WTC11 (cell line): ENCODE measurements around the gene WBP2NL. TPM values are rescaled to one million over a fixed set of nuclear protein-coding genes. Genes with fewer than 3 reads are reported as not detected.

Experiments used
- ATAC-seq: fragments of 200-7000 bp; cut with Tn5 transposase; 2 replicates; pipeline ENCODE4 v1.10.0; 2021; ENCODE audit warnings: mild to moderate bottlenecking, moderate library complexity
- CTCF ChIA-PET: fragments of 300-600 bp; sonication (Branson Sonifier 250); formaldehyde crosslinking; loops from one replicate; lab custom pipeline; 2021; ENCODE audit warnings: antibody characterized with exemption; lab: Charles Lee
- POLR2A ChIA-PET: fragments of 350-600 bp; sonication (Branson Sonifier 250); formaldehyde crosslinking; loops from one replicate; lab custom pipeline; 2021; ENCODE audit warnings: antibody characterized with exemption; lab: Charles Lee
- DNase-seq: peaks from one replicate; pipeline ENCODE4 v3.0.0; 2021; ENCODE audit warnings: low spot score
- H3K27ac Mint-ChIP-seq: 2 replicates; pipeline ENCODE4 v1.8.0; 2021; ENCODE audit warnings: mixed read lengths
- H3K27me3 Mint-ChIP-seq: 2 replicates; pipeline ENCODE4 v1.8.0; 2021; ENCODE audit warnings: low read depth, mild to moderate bottlenecking, moderate library complexity, mixed read lengths
- H3K36me3 Mint-ChIP-seq: 2 replicates; pipeline ENCODE4 v1.8.0; 2021; ENCODE audit warnings: mixed read lengths
- H3K4me1 Mint-ChIP-seq: 2 replicates; pipeline ENCODE4 v1.8.0; 2022; ENCODE audit warnings: mixed read lengths
- H3K4me3 Mint-ChIP-seq: 2 replicates; pipeline ENCODE4 v1.8.0; 2021; ENCODE audit warnings: mild to moderate bottlenecking, moderate library complexity, mixed read lengths
- H3K9me3 Mint-ChIP-seq: 2 replicates; pipeline ENCODE4 v1.8.0; 2021; ENCODE audit warnings: mixed read lengths
- CBFB ChIP-seq: sonication (generic); formaldehyde crosslinking; IDR thresholded peaks from 2 replicates; pipeline ENCODE4 v1.8.1; 2022; ENCODE audit warnings: mild to moderate bottlenecking, low read depth, missing genetic modification reagents
- ELF4 ChIP-seq: sonication (generic); formaldehyde crosslinking; IDR thresholded peaks from 2 replicates; pipeline ENCODE4 v1.8.1; 2022; ENCODE audit warnings: low read depth, mild to moderate bottlenecking, moderate library complexity, missing genetic modification reagents
- ETV6 ChIP-seq: sonication (generic); formaldehyde crosslinking; IDR thresholded peaks from 2 replicates; pipeline ENCODE4 v1.8.1; 2022; ENCODE audit warnings: mild to moderate bottlenecking, missing genetic modification reagents
- FOXK1 ChIP-seq: sonication (generic); formaldehyde crosslinking; IDR thresholded peaks from 2 replicates; pipeline ENCODE4 v1.8.0; 2022; ENCODE audit warnings: mild to moderate bottlenecking, moderate library complexity, missing genetic modification reagents
- JAZF1 ChIP-seq: fragments of 250-450 bp; sonication (Bioruptor Pico); IDR thresholded peaks from 2 replicates; pipeline ENCODE4 v1.9.0; 2021; ENCODE audit warnings: moderate library complexity, mild to moderate bottlenecking, inconsistent platforms
- MXD4 ChIP-seq: fragments of 250-450 bp; sonication (Bioruptor Pico); IDR thresholded peaks from 2 replicates; pipeline ENCODE4 v1.8.0; 2021; ENCODE audit warnings: mild to moderate bottlenecking, moderate library complexity, borderline replicate concordance
- NFYB ChIP-seq: sonication (generic); formaldehyde crosslinking; conservative IDR thresholded peaks from 2 replicates; pipeline ENCODE4 v1.8.0; 2022; ENCODE audit warnings: low read depth, missing genetic modification reagents
- NR3C1 ChIP-seq: sonication (generic); formaldehyde crosslinking; conservative IDR thresholded peaks from 2 replicates; pipeline ENCODE4 v1.8.1; 2023; ENCODE audit warnings: low read depth, mild to moderate bottlenecking, missing genetic modification reagents
- RELA ChIP-seq: sonication (generic); formaldehyde crosslinking; IDR thresholded peaks from 2 replicates; pipeline ENCODE4 v1.8.1; 2022; ENCODE audit warnings: missing genetic modification reagents, mild to moderate bottlenecking, borderline replicate concordance
- SMAD4 ChIP-seq: sonication (generic); formaldehyde crosslinking; IDR thresholded peaks from 2 replicates; pipeline ENCODE4 v1.8.0; 2022; ENCODE audit warnings: mild to moderate bottlenecking, missing genetic modification reagents
- SP1 ChIP-seq: sonication (generic); formaldehyde crosslinking; conservative IDR thresholded peaks from 2 replicates; pipeline ENCODE4 v1.8.1; 2022; ENCODE audit warnings: missing genetic modification reagents
- TEAD1 ChIP-seq: sonication (generic); formaldehyde crosslinking; IDR thresholded peaks from 2 replicates; pipeline ENCODE4 v1.8.0; 2022; ENCODE audit warnings: mild to moderate bottlenecking, missing genetic modification reagents
- TEAD4 ChIP-seq: sonication (generic); formaldehyde crosslinking; IDR thresholded peaks from 2 replicates; pipeline ENCODE4 v1.8.0; 2022; ENCODE audit warnings: mild to moderate bottlenecking, missing genetic modification reagents
- ZNF423 ChIP-seq: fragments of 250-450 bp; sonication (Bioruptor Pico); IDR thresholded peaks from 2 replicates; pipeline ENCODE4 v2.1.2; 2022; ENCODE audit warnings: mild to moderate bottlenecking, moderate library complexity
- total RNA-seq: library from RNA; stranded (reverse); gene quantifications from 3 replicates; pipeline ENCODE4 v1.2.3, GENCODE V29; 2021
- TF ChIP-seq, protein P1 (sequence below): sonication (generic); formaldehyde crosslinking; IDR thresholded peaks from 2 replicates; pipeline ENCODE4 v1.8.1; 2022; ENCODE audit warnings: mild to moderate bottlenecking, missing genetic modification reagents, moderate library complexity, borderline replicate concordance
- TF ChIP-seq, protein P2 (sequence below): fragments of 250-450 bp; sonication (Bioruptor Pico); IDR thresholded peaks from 2 replicates; pipeline ENCODE4 v2.1.2; 2022; ENCODE audit warnings: mild to moderate bottlenecking, moderate library complexity
- TF ChIP-seq, protein P3 (sequence below): sonication (generic); formaldehyde crosslinking; IDR thresholded peaks from 2 replicates; pipeline ENCODE4 v1.8.0; 2022; ENCODE audit warnings: mild to moderate bottlenecking, missing genetic modification reagents
- TF ChIP-seq, protein P4 (sequence below): sonication (generic); formaldehyde crosslinking; IDR thresholded peaks from 2 replicates; pipeline ENCODE4 v1.8.1; 2022; ENCODE audit warnings: low read depth, mild to moderate bottlenecking, moderate library complexity, missing genetic modification reagents, borderline replicate concordance
- TF ChIP-seq, protein P5 (sequence below): sonication (generic); formaldehyde crosslinking; IDR thresholded peaks from 2 replicates; pipeline ENCODE4 v1.8.1; 2023; ENCODE audit warnings: mild to moderate bottlenecking, missing genetic modification reagents
- TF ChIP-seq, protein P6 (sequence below): sonication (generic); formaldehyde crosslinking; IDR thresholded peaks from 2 replicates; pipeline ENCODE4 v1.8.0; 2023; ENCODE audit warnings: missing genetic modification reagents, mild to moderate bottlenecking, borderline replicate concordance
- TF ChIP-seq, protein P7 (sequence below): fragments of 250-450 bp; sonication (Bioruptor Pico); IDR thresholded peaks from 2 replicates; pipeline ENCODE4 v1.8.0; 2021; ENCODE audit warnings: mild to moderate bottlenecking

WBP2NL gene
- total RNA-seq, 1 experiment from 2014 or later: not detected

DNA sequence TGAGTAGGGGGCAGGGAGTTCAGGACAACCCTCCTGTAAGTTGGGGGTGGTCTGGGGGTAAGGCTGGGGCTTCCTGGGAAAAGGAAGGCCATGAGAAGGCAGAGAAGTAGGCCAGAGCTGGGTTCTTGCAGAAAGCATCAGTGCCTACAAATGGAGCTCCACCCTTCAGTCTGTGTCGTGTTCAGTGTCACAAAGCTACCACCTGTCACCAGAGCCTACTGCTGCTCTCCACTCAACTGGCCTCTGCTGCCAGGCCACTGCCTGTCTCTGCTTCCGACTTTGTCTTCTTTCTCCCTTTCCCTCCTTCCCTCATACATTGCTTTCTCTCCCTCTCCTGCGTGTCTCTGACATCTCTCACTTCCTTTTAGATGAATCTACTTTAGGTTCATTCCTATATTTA lies 3.4 kb upstream of the WBP2NL start (continued):
- TF ChIP-seq, protein P1, sequence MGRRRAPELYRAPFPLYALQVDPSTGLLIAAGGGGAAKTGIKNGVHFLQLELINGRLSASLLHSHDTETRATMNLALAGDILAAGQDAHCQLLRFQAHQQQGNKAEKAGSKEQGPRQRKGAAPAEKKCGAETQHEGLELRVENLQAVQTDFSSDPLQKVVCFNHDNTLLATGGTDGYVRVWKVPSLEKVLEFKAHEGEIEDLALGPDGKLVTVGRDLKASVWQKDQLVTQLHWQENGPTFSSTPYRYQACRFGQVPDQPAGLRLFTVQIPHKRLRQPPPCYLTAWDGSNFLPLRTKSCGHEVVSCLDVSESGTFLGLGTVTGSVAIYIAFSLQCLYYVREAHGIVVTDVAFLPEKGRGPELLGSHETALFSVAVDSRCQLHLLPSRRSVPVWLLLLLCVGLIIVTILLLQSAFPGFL (CRISPR knock-in tag): no peak
- TF ChIP-seq ZNF423 (CRISPR knock-in tag): no peak

DNA sequence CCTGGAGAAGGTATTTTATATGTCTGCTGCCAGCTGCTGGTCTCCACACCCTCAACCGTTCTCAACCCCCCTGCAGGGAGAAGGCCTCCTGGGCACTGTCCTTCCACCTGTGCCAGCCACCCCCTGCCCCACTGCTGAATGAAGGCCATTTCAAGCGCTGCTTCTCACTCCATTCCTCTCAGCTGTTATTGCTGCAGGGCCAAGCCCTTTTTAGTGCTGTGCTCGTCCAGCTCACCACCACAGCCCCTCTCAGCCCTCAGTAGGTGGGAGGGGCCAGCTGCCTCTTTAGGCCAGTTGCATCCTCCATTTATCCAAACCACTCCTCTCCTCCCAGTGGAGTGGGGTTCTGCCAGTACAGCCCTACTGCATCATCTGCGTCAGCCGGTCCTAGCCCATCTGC lies 1.8 kb upstream of the WBP2NL start:
- ChIA-PET POLR2A (interaction anchor here (0.6 kb wide), 1 partner anchor 495 kb away, joined by 7 read pairs; no protein-coding TSS in a partner anchor), CTCF (interaction anchor here (0.8 to 0.9 kb wide), 2 partner anchors 30 to 299 kb away, joined by 3 to 4 read pairs; no protein-coding TSS in a partner anchor)
- no peak overlapping the region for H3K27ac Mint-ChIP-seq
- no peak for ATAC-seq
- no peak for DNase-seq
- no peak overlapping the region for H3K4me3 Mint-ChIP-seq
- peaks cover 7% of the 10 kb centered on the region; the same call in 1 of the 2 replicates for H3K4me1 Mint-ChIP-seq
- H3K27me3 Mint-ChIP-seq: peaks cover 27% of the 10 kb centered on the region
- TF ChIP-seq, protein P2, sequence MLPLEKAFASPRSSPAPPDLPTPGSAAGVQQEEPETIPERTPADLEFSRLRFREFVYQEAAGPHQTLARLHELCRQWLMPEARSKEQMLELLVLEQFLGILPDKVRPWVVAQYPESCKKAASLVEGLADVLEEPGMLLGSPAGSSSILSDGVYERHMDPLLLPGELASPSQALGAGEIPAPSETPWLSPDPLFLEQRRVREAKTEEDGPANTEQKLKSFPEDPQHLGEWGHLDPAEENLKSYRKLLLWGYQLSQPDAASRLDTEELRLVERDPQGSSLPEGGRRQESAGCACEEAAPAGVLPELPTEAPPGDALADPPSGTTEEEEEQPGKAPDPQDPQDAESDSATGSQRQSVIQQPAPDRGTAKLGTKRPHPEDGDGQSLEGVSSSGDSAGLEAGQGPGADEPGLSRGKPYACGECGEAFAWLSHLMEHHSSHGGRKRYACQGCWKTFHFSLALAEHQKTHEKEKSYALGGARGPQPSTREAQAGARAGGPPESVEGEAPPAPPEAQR (CRISPR knock-in tag): no peak
- TF ChIP-seq, protein P3, sequence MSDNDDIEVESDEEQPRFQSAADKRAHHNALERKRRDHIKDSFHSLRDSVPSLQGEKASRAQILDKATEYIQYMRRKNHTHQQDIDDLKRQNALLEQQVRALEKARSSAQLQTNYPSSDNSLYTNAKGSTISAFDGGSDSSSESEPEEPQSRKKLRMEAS (CRISPR knock-in tag): no peak
- no peak for TF ChIP-seq SMAD4 (CRISPR knock-in tag)
- no peak for TF ChIP-seq ETV6
- TF ChIP-seq JAZF1 (CRISPR knock-in tag): no peak
- TF ChIP-seq RELA (CRISPR knock-in tag): no peak
- TF ChIP-seq SP1 (CRISPR knock-in tag): no peak
- TF ChIP-seq NFYB (CRISPR knock-in tag): no peak
- H3K36me3 Mint-ChIP-seq: peaks cover 17% of the 10 kb centered on the region
- H3K9me3 Mint-ChIP-seq: no peaks in the 10 kb centered on the region

DNA sequence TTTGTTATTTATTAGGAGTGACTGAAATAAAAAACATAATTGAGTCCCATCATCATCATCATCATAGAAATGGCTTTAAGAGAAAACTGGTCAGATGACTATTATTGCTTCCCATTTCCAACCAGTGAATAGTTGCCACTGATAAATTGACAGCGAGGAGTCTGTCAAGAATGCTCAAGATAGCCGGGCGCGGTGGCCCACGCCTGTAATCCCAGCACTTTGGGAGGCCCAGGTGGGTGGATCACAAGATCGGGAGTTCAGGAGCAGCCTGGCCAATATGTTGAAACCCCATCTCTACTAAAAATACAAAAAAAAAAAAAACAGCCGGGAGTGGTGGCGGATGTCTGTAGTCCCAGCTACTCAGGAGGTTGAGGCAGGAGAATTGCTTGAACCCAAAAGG lies 1.9 kb downstream of the WBP2NL start:
- Mint-ChIP-seq H3K27ac (no peak overlapping the region), H3K4me1 (peaks cover 7% of the 10 kb centered on the region; the same call in 1 of the 2 replicates), H3K4me3 (no peak overlapping the region), H3K9me3 (0 out of 2 replicates have a peak, but pooled peaks cover 1% of the 10 kb centered on the region), H3K36me3 (peaks cover 7% of the 10 kb centered on the region; the same call in 1 of the 2 replicates), H3K27me3 (peaks cover 48% of the 10 kb centered on the region)
- ChIA-PET CTCF (interaction anchor here (0.5 kb wide), 1 partner anchor 53 kb away, joined by 3 read pairs; no protein-coding TSS in a partner anchor), POLR2A (no interaction called here)
- ATAC-seq (no peak), DNase-seq (no peak)
- TF ChIP-seq NR3C1 (no peak), TEAD4 (CRISPR knock-in tag) (no peak), TEAD1 (CRISPR knock-in tag) (no peak), MXD4 (CRISPR knock-in tag) (no peak), FOXK1 (no peak), CBFB (CRISPR knock-in tag) (no peak), ELF4 (no peak), ZNF423 (CRISPR knock-in tag) (no peak)
- TF ChIP-seq, protein P4, sequence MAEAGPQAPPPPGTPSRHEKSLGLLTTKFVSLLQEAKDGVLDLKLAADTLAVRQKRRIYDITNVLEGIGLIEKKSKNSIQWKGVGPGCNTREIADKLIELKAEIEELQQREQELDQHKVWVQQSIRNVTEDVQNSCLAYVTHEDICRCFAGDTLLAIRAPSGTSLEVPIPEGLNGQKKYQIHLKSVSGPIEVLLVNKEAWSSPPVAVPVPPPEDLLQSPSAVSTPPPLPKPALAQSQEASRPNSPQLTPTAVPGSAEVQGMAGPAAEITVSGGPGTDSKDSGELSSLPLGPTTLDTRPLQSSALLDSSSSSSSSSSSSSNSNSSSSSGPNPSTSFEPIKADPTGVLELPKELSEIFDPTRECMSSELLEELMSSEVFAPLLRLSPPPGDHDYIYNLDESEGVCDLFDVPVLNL (CRISPR knock-in tag): no peak
- TF ChIP-seq, protein P2 (CRISPR knock-in tag): no peak
- TF ChIP-seq, protein P5, sequence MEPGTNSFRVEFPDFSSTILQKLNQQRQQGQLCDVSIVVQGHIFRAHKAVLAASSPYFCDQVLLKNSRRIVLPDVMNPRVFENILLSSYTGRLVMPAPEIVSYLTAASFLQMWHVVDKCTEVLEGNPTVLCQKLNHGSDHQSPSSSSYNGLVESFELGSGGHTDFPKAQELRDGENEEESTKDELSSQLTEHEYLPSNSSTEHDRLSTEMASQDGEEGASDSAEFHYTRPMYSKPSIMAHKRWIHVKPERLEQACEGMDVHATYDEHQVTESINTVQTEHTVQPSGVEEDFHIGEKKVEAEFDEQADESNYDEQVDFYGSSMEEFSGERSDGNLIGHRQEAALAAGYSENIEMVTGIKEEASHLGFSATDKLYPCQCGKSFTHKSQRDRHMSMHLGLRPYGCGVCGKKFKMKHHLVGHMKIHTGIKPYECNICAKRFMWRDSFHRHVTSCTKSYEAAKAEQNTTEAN: no peak
- TF ChIP-seq, protein P6, sequence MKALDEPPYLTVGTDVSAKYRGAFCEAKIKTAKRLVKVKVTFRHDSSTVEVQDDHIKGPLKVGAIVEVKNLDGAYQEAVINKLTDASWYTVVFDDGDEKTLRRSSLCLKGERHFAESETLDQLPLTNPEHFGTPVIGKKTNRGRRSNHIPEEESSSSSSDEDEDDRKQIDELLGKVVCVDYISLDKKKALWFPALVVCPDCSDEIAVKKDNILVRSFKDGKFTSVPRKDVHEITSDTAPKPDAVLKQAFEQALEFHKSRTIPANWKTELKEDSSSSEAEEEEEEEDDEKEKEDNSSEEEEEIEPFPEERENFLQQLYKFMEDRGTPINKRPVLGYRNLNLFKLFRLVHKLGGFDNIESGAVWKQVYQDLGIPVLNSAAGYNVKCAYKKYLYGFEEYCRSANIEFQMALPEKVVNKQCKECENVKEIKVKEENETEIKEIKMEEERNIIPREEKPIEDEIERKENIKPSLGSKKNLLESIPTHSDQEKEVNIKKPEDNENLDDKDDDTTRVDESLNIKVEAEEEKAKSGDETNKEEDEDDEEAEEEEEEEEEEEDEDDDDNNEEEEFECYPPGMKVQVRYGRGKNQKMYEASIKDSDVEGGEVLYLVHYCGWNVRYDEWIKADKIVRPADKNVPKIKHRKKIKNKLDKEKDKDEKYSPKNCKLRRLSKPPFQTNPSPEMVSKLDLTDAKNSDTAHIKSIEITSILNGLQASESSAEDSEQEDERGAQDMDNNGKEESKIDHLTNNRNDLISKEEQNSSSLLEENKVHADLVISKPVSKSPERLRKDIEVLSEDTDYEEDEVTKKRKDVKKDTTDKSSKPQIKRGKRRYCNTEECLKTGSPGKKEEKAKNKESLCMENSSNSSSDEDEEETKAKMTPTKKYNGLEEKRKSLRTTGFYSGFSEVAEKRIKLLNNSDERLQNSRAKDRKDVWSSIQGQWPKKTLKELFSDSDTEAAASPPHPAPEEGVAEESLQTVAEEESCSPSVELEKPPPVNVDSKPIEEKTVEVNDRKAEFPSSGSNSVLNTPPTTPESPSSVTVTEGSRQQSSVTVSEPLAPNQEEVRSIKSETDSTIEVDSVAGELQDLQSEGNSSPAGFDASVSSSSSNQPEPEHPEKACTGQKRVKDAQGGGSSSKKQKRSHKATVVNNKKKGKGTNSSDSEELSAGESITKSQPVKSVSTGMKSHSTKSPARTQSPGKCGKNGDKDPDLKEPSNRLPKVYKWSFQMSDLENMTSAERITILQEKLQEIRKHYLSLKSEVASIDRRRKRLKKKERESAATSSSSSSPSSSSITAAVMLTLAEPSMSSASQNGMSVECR (CRISPR knock-in tag): no peak
- TF ChIP-seq, protein P7, sequence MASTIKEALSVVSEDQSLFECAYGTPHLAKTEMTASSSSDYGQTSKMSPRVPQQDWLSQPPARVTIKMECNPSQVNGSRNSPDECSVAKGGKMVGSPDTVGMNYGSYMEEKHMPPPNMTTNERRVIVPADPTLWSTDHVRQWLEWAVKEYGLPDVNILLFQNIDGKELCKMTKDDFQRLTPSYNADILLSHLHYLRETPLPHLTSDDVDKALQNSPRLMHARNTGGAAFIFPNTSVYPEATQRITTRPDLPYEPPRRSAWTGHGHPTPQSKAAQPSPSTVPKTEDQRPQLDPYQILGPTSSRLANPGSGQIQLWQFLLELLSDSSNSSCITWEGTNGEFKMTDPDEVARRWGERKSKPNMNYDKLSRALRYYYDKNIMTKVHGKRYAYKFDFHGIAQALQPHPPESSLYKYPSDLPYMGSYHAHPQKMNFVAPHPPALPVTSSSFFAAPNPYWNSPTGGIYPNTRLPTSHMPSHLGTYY (CRISPR knock-in tag): no peak
